AG04449 (cell line): ENCODE results near the gene GTF2A1.

Experiments
- CTCF ChIA-PET: fragments of 350-600 bp; formaldehyde crosslinking; extraction: SDS; loops from one replicate; lab custom pipeline; 2021; ENCODE audit warnings: antibody characterized with exemption; lab: Yijun Ruan, JAX
- POLR2A ChIA-PET: fragments of 400-600, 350-600 bp; formaldehyde crosslinking; extraction: SDS; loops from one replicate; lab custom pipeline; 2020; ENCODE audit warnings: antibody characterized with exemption, inconsistent platforms; lab: Yijun Ruan, JAX
- DNase-seq: peaks from one replicate; pipeline ENCODE4 v3.0.0-alpha.2; 2010; ENCODE audit warnings: low read depth, low spot score
- H3K4me3 ChIP-seq: 2 replicates; pipeline ENCODE4 v1.5.1; 2011; ENCODE audit warnings: low read depth, mild to moderate bottlenecking, control low read depth, low read length
- TF ChIP-seq, protein P1 (sequence below): IDR thresholded peaks from one replicate; pipeline ENCODE4 v1.5.1; 2011; ENCODE audit warnings: mild to moderate bottlenecking, moderate library complexity, low read length, control low read depth, inconsistent platforms; ENCODE audit not compliant: insufficient read depth; ENCODE audit errors: missing control alignments

The GTF2A1 gene

DNA sequence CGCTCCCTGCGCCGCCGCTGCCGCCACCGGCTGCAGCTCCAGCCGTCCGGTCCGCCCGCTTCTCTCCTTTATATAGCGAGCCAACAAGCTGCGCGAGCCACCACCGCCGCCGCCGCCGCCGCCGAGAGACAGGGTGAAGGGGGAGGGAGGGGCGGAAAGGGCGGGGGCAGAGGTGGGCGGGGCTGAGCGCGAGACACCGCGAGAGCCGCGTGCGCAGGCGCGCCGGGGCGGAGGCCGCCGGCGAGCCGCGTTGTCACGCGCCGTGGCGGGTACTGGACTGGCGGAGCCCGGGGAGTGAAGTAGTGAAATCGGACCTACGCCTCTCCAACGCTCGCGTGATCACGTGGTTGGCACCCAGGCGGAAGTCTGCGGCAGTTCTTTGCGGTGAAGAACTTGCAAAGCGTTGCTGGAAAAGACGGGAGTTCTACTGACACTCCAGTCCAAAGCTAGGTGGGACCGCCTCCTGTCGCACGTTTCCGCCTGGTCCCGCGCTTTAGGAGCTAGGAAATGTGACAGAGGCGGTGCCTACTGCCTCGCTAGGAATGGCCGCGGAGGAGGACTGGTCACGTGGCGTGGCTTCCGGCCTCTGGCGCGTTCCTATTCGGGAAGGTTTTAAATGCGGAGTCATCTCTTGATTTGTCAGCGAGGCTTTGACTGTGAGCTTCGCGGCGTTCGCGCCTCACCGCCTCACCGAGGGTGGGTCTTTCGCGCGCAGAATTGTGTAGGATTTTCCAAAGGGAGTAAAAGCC, at the start of gene GTF2A1:
Gene GTF2A1 (minus strand): TSS at position 130 of the 749 bp plus-strand sequence. CDS start 441 bp downstream, outside the sequence.
- TF ChIP-seq, protein P1, sequence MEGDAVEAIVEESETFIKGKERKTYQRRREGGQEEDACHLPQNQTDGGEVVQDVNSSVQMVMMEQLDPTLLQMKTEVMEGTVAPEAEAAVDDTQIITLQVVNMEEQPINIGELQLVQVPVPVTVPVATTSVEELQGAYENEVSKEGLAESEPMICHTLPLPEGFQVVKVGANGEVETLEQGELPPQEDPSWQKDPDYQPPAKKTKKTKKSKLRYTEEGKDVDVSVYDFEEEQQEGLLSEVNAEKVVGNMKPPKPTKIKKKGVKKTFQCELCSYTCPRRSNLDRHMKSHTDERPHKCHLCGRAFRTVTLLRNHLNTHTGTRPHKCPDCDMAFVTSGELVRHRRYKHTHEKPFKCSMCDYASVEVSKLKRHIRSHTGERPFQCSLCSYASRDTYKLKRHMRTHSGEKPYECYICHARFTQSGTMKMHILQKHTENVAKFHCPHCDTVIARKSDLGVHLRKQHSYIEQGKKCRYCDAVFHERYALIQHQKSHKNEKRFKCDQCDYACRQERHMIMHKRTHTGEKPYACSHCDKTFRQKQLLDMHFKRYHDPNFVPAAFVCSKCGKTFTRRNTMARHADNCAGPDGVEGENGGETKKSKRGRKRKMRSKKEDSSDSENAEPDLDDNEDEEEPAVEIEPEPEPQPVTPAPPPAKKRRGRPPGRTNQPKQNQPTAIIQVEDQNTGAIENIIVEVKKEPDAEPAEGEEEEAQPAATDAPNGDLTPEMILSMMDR, result no peak
- peak within 1 kb of the TSS; percentile 82 for H3K4me3 ChIP-seq
- ChIA-PET POLR2A (interaction anchor here (0.6 to 1.6 kb wide), 14 partner anchors 8 to 945 kb away, joined by 3 to 8 read pairs (median 4); no protein-coding TSS in a partner anchor), CTCF (interaction anchor here (0.7 to 1.0 kb wide), 3 partner anchors 50 to 243 kb away, joined by 3 to 4 read pairs (median 4); no protein-coding TSS in a partner anchor)
- DNase-seq, result peak; percentile 76

DNA sequence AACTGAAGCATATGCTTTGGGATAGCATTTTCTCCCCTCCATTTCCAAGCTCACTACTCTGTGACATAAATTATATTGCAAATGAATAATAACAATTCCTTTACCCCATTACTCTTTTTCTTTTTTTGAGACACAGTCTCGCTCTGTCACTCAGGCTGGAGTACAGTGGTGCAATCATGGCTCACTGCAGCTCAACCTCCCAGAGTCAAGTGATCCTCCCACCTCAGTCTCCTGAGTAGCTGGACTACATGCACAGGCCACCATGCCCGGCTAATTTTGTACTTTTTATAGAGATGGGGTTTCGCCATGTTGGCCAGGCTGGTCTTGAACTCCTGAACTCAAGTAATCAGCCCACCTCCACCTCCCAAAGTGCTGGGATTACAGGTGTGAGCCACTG, 49.2 kb upstream of the GTF2A1 start:
- no peak for DNase-seq
- TF ChIP-seq, protein P1, result no peak
- POLR2A ChIA-PET, result no interaction called here
- H3K4me3 ChIP-seq, result no peak overlapping the region
- CTCF ChIA-PET, result interaction anchor here (0.7 to 15.7 kb wide), 15 partner anchors 9 to 212 kb away, joined by 3 to 274 read pairs (median 4); no protein-coding TSS in a partner anchor

DNA sequence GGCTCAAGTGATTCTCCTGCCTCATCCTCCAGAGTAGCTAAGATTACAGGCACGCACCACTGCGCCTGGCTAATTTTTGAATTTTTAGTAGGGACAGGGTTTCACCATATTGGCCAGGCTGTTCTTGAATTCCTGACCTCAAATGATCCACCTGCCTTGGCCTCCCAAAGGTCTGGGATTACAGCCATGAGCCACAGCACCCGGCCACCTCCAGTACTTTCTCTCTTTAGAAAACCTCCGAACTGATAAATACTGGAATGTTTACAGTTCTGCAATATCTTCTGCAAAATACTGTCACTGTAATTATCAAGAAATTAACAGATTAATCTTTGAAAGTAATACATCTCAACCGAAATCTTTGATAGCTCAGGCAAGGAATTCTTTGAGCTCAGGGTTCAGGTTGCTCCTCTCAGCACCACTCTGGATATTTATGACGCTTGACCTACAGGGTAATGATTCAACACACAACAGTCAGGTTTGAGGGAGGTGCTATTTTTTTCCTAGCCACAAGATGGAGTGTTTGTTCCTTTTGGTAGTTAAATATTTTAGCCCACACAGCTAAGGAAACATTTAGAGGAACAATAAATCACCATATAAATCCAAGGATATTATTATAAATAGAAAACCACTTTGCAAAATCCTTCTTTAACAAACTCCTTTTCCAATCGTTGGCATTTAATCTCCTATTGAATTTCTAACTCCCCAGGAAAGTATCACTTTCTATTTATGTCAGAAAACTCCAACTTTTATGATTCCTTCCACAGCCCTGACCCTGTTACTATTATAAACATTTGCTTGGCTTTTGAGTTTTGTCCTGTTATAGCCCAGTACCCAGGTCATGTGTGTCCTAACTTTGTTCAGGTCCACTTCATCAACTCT, 48.6 kb upstream of the GTF2A1 start:
- H3K4me3 ChIP-seq, result no peak overlapping the region
- CTCF ChIA-PET, result interaction anchor here (0.7 to 15.7 kb wide), 17 partner anchors 9 to 213 kb away, joined by 3 to 274 read pairs (median 3); no protein-coding TSS in a partner anchor
- peak; percentile 9 for DNase-seq
- TF ChIP-seq, protein P1, result peak; percentile 54
- POLR2A ChIA-PET, result no interaction called here

DNA sequence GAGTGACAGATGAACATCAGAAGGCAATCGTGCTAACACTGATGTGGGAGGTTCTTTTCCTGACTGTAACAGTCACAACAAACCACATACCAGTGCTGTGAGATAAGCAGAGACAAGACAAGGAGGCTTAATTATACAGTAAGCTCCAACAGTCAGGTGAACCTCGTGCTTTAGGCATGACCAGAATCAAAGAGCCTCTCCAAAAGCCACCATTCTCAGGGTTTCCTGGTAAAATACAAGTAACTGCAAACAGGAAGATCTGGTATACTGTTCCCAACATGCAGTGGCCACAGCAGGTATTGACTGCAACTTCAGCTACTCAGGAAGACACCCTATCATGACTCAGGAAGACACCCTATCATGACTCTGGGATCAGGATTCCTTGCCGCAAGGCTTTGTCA, 47.3 kb upstream of the GTF2A1 start:
- no peak for DNase-seq
- POLR2A ChIA-PET, result no interaction called here
- TF ChIP-seq, protein P1, result no peak
- no peak overlapping the region for H3K4me3 ChIP-seq
- CTCF ChIA-PET, result interaction anchor here (0.8 to 15.7 kb wide), 6 partner anchors 8 to 200 kb away, joined by 3 to 274 read pairs (median 10); no protein-coding TSS in a partner anchor

DNA sequence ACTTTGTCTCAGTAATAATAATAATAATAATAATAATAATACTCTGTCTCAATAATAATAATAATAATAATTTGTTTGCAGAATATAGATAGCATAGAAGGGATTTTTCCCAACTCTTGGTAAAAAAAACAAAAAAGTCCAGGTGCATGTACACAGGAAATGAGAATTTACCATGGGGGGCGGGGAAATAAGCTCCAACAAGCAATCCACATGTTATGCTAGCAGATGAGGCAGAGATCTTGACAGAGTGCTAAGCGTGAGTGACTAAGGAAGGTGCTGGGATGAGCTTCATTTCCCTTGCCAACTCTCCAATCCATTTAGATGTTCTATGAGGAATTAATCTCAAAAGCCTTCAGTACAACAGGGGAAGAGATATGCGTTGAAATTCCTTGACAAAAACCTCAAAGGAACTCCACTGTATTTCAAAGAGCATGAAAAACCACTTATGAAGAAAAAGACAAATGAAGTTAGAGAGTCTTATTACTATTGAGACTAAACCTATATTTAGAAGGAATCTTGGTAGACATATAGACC, 44.9 kb upstream of the GTF2A1 start:
- POLR2A ChIA-PET, result no interaction called here

More for the DNA sequence above, 44.9 kb upstream of the GTF2A1 start:
- TF ChIP-seq, protein P1, result no peak
- CTCF ChIA-PET, result interaction anchor here (12.8 to 15.7 kb wide), 2 partner anchors 189 to 203 kb away, joined by 246 to 274 read pairs; no protein-coding TSS in a partner anchor
- DNase-seq, result no peak
- no peak overlapping the region for H3K4me3 ChIP-seq
